CD4-positive, CD25-positive, alpha-beta regulatory T cell (primary cell): ENCODE data around the gene LRRC41. TPM values are rescaled to one million over a fixed set of nuclear protein-coding genes. Genes with fewer than 3 reads are reported as not detected.
A peak's percentile ranks its signal among the peaks of the same experiment; 100 is the strongest.
"Not testable (repeated sequence)": the region's sequence is repeated elsewhere in the genome, so short reads cannot be mapped to it uniquely, and the experiment has no call there.

Source experiments
- ATAC-seq, 2 donors: fragments of 150-1000 bp; cut with Tn5 transposase; one replicate each; pipeline ENCODE4 v1.10.0; 2021; ENCODE audit warnings: low read depth in 2 of 2, moderate number of reproducible peaks in 2 of 2, moderate library complexity in 1 of 2
- DNase-seq, 3 donors: peaks; one replicate each; pipeline versions ENCODE4 v3.0.0 to v3.0.0-alpha.2; 2012 to 2022; ENCODE audit warnings: mixed read lengths in 1 of 3
- H3K27ac ChIP-seq: one replicate; pipeline ENCODE4 v1.7.0; 2013; ENCODE audit warnings: mild to moderate bottlenecking, low read length; ENCODE audit not compliant: insufficient read depth, poor library complexity, severe bottlenecking
- H3K27me3 ChIP-seq: one replicate; pipeline ENCODE4 v1.7.0; 2013; ENCODE audit warnings: low read length; ENCODE audit not compliant: control insufficient read depth, insufficient read depth
- H3K36me3 ChIP-seq: one replicate; pipeline ENCODE4 v1.7.0; 2013; ENCODE audit warnings: mild to moderate bottlenecking, low read length, moderate library complexity; ENCODE audit not compliant: control insufficient read depth, insufficient read depth
- H3K4me1 ChIP-seq: 2 replicates; pipeline ENCODE4 v1.7.0; 2013; ENCODE audit warnings: mild to moderate bottlenecking, low read length; ENCODE audit not compliant: insufficient read depth, control insufficient read depth, poor library complexity, severe bottlenecking
- H3K4me3 ChIP-seq: one replicate; pipeline ENCODE4 v1.7.0; 2013; ENCODE audit warnings: low read depth, mild to moderate bottlenecking, low read length, moderate library complexity
- H3K9me3 ChIP-seq, 2 experiments: 1 replicate in 1 of 2; 2 replicates in 1 of 2; pipeline ENCODE4 v1.7.0; 2013; ENCODE audit warnings: low read length in 2 of 2, mild to moderate bottlenecking in 1 of 2, moderate library complexity in 1 of 2; ENCODE audit not compliant: control insufficient read depth in 2 of 2
- H3K27ac Mint-ChIP-seq, 3 donors: one replicate each; pipeline ENCODE4 v1.8.0; 2020 to 2022; ENCODE audit warnings: mild to moderate bottlenecking in 3 of 3, mixed read lengths in 3 of 3, moderate library complexity in 2 of 3
- H3K27me3 Mint-ChIP-seq: one replicate; pipeline ENCODE4 v1.8.0; 2022; ENCODE audit warnings: mild to moderate bottlenecking, mixed read lengths
- H3K36me3 Mint-ChIP-seq: one replicate; pipeline ENCODE4 v1.8.0; 2020; ENCODE audit warnings: mixed read lengths
- H3K4me1 Mint-ChIP-seq, 4 donors: one replicate each; pipeline ENCODE4 v1.8.0; 2020 to 2022; ENCODE audit warnings: mixed read lengths in 4 of 4, mild to moderate bottlenecking in 1 of 4
- H3K4me3 Mint-ChIP-seq, 4 donors: one replicate each; pipeline ENCODE4 v1.8.0; 2020 to 2022; ENCODE audit warnings: mild to moderate bottlenecking in 4 of 4, mixed read lengths in 4 of 4, moderate library complexity in 3 of 4
- H3K9me3 Mint-ChIP-seq, 7 donors: one replicate each; pipeline ENCODE4 v1.8.0; 2020 to 2022; ENCODE audit warnings: mixed read lengths in 7 of 7, mild to moderate bottlenecking in 3 of 7, moderate library complexity in 2 of 7
- polyA plus RNA-seq, 4 donors: library from polyadenylated mRNA; unstranded; fragments of 300-500 nt; fragmentation: Illumina TruSeq; gene quantifications; one replicate each; pipeline ENCODE4 v1.2.3, GENCODE V29; 2021
- total RNA-seq: library from RNA; stranded (reverse); gene quantifications from one replicate; pipeline ENCODE4 v1.2.3, GENCODE V29; 2022

LRRC41 gene
- total and polyA plus RNA-seq, 5 donors from 2014 or later = 35.0 to 51.3 (median 50.4) TPM

GRCh38 chr1:46342084-46342656 lies 38.8 kb upstream of the LRRC41 start:
- Mint-ChIP-seq H3K9me3 (no peaks in the 10 kb centered on the region), H3K27ac (peak overlapping the region; percentile 80 to 99 (median 99)), H3K27me3 (no peaks in the 10 kb centered on the region), H3K4me3 (peak overlapping the region; percentile 61 to 99 (median 96)), H3K36me3 (peaks cover 29% of the 10 kb centered on the region), H3K4me1 (peaks cover 9 to 59% (median 39%) of the 10 kb centered on the region in 4 donors)
- peaks cover 27% of the 10 kb centered on the region for H3K36me3 ChIP-seq
- no peak for ATAC-seq
- no peaks in the 10 kb centered on the region for H3K9me3 ChIP-seq
- peaks cover 15% of the 10 kb centered on the region for H3K4me1 ChIP-seq
- no peaks in the 10 kb centered on the region for H3K27me3 ChIP-seq
- no peak overlapping the region for H3K4me3 ChIP-seq
- DNase-seq = peak in 2 of 3 donors; percentile 13 to 37
- H3K27ac ChIP-seq = peak overlapping the region; percentile 98

DNA sequence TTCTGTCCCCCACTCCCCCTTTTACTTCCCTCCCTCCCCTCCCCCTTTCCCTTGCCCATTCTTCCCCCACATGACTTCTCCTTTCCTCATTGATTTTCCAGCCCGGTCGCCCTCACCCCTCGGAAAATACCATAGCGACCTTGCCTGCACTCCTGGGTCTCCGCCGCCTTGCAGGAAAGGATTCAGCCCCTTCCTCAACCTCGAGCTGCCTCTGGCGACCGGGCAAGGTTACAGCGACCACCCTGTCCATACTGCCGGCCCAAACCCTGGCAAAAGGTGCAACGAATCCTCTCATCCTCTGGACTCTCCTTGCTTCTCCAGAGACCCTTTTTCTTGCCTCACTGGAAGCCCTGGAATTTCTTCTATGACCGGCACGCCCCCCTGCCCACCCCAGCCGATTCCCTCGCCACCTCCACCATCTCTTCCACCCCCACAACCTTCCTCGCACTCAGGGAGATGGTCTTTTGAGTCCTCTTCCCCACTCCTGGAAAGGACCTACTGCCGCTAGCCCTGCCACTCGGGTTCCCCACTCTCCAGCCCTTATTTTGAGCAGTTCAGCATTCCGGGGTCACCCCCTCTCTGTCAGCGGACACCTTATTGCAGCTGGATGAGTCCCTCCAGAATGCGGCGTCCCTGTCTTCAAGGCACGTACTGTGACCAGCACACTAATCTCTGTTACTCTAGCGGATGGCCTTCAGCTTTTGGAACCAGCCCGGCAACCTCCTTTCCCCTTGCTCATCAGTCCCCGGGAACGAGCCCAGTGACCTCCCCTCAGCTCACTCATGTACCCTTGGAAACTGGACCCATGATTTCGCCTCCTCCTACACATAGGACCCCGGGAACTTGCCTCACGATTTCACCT lies 38.0 kb upstream of the LRRC41 start:
- peak overlapping the region; percentile 99 for H3K27ac Mint-ChIP-seq
- ATAC-seq (no peak), DNase-seq (no peak)
- H3K27me3 ChIP-seq = no peaks in the 10 kb centered on the region
- peak overlapping the region; percentile 95 for H3K4me3 ChIP-seq
- H3K4me1 ChIP-seq = peaks cover 15% of the 10 kb centered on the region
- peaks cover 21% of the 10 kb centered on the region for H3K36me3 ChIP-seq
- peaks cover 25% of the 10 kb centered on the region for H3K36me3 Mint-ChIP-seq
- no peaks in the 10 kb centered on the region for H3K9me3 Mint-ChIP-seq
- H3K27me3 Mint-ChIP-seq = no peaks in the 10 kb centered on the region
- peaks cover 9 to 59% (median 37%) of the 10 kb centered on the region in 4 donors for H3K4me1 Mint-ChIP-seq
- H3K27ac ChIP-seq = peak overlapping the region; percentile 98
- no peaks in the 10 kb centered on the region for H3K9me3 ChIP-seq
- peak overlapping the region; percentile 94 to 100 (median 98) for H3K4me3 Mint-ChIP-seq

- Histone ChIP-seq H3K27me3 (no peaks in the 10 kb centered on the region), H3K27ac (peak within 1 kb of the TSS; percentile 98), H3K4me3 (peak within 1 kb of the TSS; percentile 95), H3K36me3 (peaks cover 21% of the 10 kb centered on the region), H3K9me3 (no peaks in the 10 kb centered on the region), H3K4me1 (peaks cover 15% of the 10 kb centered on the region)
- DNase-seq = peak; percentile 77 to 91 (median 86)
- Mint-ChIP-seq H3K4me1 (peaks cover 9 to 59% (median 37%) of the 10 kb centered on the region in 4 donors), H3K4me3 (peak within 1 kb of the TSS; percentile 94 to 100 (median 98)), H3K27ac (peak within 1 kb of the TSS; percentile 99), H3K36me3 (peaks cover 23% of the 10 kb centered on the region), H3K27me3 (no peaks in the 10 kb centered on the region), H3K9me3 (no peaks in the 10 kb centered on the region)
- peak; percentile 89 to 92 for ATAC-seq
Measured at GRCh38 chr1:46340404-46341221, 37.2 kb upstream of the LRRC41 start, which contains the start of gene NSUN4. NSUN4 (plus strand) TSS chr1:46340807; CDS start chr1:46340827, 20 bp downstream.

DNA sequence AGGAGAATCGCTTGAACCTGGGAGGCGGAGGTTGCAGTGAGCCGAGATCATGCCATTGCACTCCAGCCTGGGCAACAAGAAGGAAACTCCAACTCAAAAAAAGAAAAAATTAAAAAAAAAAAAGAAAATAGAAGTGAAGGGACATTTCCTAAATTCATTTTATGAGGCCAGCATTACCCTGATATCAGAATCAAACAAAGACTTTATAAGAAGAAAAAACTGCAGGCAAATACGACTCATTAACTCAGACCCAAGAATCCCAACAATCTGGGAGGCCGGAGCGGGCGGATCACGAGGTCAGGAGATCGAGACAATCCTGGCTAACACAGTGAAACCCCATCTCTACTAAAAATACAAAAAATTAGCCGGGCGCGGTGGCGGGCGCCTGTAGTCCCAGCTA lies 34.0 kb upstream of the LRRC41 start:
- not testable (repeated sequence) for DNase-seq, H3K27me3 ChIP-seq, H3K27ac Mint-ChIP-seq, H3K27ac ChIP-seq, H3K36me3 ChIP-seq, H3K4me3 Mint-ChIP-seq, H3K36me3 Mint-ChIP-seq, H3K9me3 ChIP-seq, H3K4me3 ChIP-seq, H3K27me3 Mint-ChIP-seq, H3K9me3 Mint-ChIP-seq, ATAC-seq
- H3K4me1 Mint-ChIP-seq = peaks cover 9 to 30% (median 23%) of the 10 kb centered on the region in 4 donors
- peaks cover 15% of the 10 kb centered on the region for H3K4me1 ChIP-seq

DNA sequence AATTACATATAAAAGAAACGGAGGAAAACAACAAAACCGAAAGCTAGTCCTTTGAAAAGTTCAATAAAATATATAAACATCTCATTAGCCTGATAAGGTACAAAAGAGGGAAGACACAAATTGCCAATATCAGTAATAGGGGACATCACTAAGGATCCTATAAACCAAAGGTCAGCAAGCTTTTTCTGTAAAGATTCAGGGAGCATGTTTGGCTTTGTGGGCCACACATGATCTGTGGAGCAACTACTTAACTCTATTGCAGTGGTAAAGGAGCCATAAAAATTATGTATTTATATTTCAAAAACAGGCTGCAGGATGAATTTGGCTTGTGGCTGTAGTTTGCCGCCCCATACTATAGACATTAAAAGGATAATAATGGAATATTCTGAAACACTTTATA lies 31.7 kb upstream of the LRRC41 start:
- H3K27ac ChIP-seq = no peak overlapping the region
- no peaks in the 10 kb centered on the region for H3K27me3 Mint-ChIP-seq
- H3K27ac Mint-ChIP-seq = no peak overlapping the region
- DNase-seq (no peak), ATAC-seq (no peak)
- H3K27me3 ChIP-seq = no peaks in the 10 kb centered on the region
- no peaks in the 10 kb centered on the region for H3K9me3 Mint-ChIP-seq
- no peak overlapping the region for H3K4me3 ChIP-seq
- peaks cover 4 to 8% (median 6%) of the 10 kb centered on the region in 4 donors for H3K4me1 Mint-ChIP-seq
- no peaks in the 10 kb centered on the region for H3K9me3 ChIP-seq
- no peaks in the 10 kb centered on the region for H3K36me3 Mint-ChIP-seq
- no peaks in the 10 kb centered on the region for H3K4me1 ChIP-seq
- H3K4me3 Mint-ChIP-seq = peak overlapping the region in 1 of 4 donors; percentile 35
- no peaks in the 10 kb centered on the region for H3K36me3 ChIP-seq

DNA sequence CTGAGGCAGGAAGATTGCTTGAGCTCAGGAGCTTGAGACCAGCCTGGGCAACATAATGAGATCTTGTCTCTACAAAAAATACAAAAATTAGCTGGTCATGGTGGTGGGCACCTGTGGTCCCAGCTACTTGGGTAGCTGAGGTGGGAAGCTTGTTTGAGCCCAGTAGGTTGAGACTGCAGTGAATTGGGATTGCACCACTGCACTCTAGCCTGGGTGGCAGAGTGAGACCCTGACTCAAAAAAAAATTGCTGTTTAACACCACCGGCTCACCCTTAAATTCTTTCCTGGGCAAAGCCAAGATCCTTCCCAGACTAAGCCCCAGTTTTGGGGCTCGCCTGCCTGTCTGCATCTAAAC lies 30.6 kb upstream of the LRRC41 start:
- Mint-ChIP-seq H3K4me1 (peaks cover 0 to 4% (median 3%) of the 10 kb centered on the region in 4 donors), H3K9me3 (no peaks in the 10 kb centered on the region), H3K27me3 (no peaks in the 10 kb centered on the region), H3K4me3 (no peak overlapping the region), H3K27ac (no peak overlapping the region), H3K36me3 (no peaks in the 10 kb centered on the region)
- Histone ChIP-seq H3K36me3 (no peaks in the 10 kb centered on the region), H3K9me3 (no peaks in the 10 kb centered on the region), H3K4me3 (no peak overlapping the region), H3K27me3 (no peaks in the 10 kb centered on the region), H3K27ac (no peak overlapping the region), H3K4me1 (no peaks in the 10 kb centered on the region)
- DNase-seq = no peak
- no peak for ATAC-seq

DNA sequence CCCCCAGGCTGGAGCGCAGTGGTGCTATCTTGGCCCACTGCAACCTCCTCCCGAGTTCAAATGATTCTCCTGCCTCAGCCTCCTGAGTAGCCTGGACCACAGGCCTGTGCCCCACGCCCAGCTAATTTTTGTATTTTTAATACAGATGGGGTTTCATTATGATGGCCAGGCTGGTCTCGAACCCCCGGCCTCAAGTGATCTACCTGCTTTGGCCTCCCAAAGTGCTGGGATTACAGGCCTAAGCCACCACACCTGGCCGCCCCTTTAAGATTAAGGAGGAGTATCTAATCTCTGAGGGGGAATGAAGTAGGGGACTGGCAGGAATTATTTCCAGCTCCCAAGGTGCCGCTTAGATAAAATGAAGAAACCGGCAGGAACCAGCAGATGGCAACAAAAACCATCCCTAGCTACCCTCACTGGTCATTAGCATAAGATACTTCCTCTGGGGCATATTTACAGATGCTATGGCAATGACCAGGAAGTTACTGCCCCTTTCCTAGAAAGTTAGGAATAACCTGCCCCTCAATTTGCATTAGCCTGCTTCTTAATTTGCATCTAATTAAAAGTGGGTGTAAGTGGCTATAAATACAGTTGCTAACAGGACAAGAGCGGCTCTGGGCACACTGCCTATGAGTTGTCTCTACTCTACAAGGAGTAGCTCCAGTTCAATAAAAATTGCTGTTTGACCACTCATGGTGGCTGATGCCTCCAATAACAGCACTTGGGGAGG lies 30.0 kb upstream of the LRRC41 start:
- no peaks in the 10 kb centered on the region for H3K9me3 Mint-ChIP-seq
- Histone ChIP-seq H3K9me3 (no peaks in the 10 kb centered on the region), H3K4me3 (no peak overlapping the region), H3K27ac (no peak overlapping the region), H3K4me1 (no peaks in the 10 kb centered on the region), H3K27me3 (no peaks in the 10 kb centered on the region), H3K36me3 (no peaks in the 10 kb centered on the region)
- ATAC-seq (no peak), DNase-seq (peak in 1 of 3 donors; percentile 22)
- no peak overlapping the region for H3K4me3 Mint-ChIP-seq
- H3K36me3 Mint-ChIP-seq = no peaks in the 10 kb centered on the region
- peak overlapping the region in 1 of 3 donors; percentile 26 for H3K27ac Mint-ChIP-seq
- H3K4me1 Mint-ChIP-seq = no peaks in the 10 kb centered on the region
- H3K27me3 Mint-ChIP-seq = no peaks in the 10 kb centered on the region
